ENCODE data around the gene WDR86.

The WDR86 gene

DNA sequence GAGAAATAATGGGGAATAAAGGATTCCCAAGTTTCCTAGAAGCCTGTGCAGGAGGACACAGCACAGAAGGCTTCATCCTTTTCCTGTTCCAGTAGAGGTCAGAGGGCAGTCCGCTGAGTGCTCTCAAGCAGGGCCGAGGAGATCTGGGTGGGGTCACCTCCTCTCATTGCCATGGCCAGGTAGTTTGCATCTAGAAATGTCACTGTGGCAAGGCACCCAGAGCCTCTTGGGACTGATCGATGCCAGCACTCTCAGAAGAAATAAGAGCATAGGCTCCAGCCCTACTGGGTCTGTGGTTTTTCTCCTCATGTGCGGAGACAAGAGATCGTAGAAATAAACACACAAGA, 60.4 kb downstream of the WDR86 start:
- no peak for DNase-seq (ENCODE audit: low spot score)

DNA sequence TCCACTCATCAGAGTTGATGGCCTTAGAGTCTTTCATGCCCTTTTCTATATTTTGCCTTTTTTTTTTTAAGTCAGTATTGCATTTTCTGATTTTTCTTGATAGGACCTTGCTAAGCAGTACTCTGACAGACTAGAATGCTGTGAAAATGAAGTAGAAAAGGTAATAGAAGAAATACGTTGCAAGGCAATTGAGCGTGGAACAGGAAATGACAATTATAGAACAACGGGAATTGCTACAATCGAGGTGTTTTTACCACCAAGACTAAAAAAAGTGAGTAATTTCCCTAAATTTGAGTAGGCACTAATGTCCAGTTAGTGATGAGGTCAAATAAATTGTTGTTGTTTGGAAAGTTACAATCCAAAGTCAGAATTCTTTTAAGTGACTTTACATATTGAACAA, 60.9 kb downstream of the WDR86 start:
- no peak for DNase-seq (ENCODE audit: low spot score)

DNA sequence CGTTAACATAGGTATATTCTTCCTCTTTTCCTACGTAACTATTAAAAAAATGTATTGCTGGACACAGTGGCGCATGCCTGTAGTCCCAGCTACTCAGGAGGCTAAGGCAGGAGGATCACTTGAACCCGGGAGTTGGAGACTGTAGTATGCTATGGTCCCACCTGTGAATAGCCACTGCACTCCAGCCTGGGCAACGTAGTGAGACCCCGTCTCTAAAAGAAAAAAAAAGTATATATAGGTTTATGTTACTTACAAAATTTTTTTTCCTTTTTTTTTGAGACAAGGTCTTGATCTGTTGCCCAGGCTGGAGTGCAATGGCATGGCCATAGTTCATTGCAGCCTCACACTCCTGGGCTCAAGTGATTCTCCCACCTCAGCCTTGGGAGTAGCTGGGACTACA, 62.6 kb downstream of the WDR86 start:
- no peak for DNase-seq (ENCODE audit: low spot score)

DNA sequence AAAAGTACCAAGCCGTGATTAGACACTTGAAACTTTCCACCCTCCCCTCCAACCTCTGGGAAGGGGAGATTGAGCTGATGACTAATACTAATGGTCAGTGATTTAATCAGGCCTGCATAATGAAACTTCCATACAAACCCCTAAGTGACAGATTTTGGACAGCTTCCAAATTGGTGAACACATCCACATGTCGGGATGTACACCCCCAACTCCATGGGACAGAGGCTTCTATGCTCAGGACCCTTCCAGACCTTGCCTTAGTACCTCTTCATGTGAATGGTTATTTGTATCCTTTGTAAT, 63.4 kb downstream of the WDR86 start:
- no peak for DNase-seq (ENCODE audit: low spot score)

DNA sequence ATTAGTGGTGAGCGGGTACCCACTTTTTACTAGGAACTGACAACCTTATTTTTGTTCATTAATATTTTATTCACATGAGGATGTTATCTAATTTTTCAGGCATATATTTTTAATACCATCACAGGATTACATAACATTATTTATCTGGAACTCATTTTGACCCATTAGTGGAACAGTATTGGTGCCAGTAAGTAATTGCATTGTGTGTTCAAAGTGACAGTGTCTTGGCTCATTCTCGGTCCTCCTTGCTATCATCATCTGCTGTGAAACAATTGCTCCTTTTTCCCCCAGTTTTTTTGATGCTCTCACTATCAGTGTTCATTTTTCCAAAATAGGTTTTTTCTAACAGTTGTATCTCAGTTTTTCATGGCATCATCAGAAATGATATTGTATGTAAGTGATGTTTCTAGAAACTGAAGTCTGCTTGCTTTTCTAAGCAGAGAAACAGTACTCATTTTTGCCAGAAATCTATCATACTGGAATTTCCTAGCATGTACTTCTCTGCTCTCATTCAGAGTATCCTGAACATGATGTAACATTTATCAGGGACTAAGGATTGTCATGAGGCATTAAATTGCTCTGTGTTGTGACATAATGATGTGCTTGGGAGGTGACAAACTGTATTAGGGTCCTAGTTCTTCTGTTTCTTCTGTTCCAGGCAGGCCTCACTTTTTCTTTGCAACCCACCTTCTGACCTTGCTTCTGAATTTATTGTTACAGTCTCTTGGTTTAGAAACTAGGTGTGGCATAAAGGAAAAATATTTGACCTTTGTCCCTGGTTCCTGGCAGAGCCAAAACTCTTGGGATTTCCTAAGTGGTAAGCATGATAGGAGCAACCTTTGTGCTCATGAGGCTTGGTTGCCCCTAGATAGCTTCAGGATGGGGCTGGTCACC, 64.0 kb downstream of the WDR86 start:
- no peak for DNase-seq (ENCODE audit: low spot score)

DNA sequence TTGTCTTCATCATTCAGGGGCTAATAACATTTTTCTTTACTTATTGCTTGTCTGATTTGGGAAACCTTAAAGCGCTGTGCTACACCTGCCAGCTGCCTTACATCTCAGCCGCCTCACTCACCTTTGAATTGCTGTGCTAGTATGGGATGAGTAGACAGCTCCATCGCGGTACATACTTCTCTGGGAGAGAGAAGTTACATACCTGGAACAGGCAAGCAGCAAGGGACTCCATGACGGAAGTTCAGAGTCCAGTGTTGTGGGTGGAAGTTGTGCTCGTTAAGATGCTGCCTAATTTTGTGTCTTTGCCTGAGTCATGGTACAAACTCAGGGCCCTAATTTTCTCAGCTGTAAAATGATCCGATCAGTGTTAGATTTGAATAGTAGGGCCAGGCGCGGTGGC, 66.3 kb downstream of the WDR86 start:
- no peak for DNase-seq (ENCODE audit: low spot score)

DNA sequence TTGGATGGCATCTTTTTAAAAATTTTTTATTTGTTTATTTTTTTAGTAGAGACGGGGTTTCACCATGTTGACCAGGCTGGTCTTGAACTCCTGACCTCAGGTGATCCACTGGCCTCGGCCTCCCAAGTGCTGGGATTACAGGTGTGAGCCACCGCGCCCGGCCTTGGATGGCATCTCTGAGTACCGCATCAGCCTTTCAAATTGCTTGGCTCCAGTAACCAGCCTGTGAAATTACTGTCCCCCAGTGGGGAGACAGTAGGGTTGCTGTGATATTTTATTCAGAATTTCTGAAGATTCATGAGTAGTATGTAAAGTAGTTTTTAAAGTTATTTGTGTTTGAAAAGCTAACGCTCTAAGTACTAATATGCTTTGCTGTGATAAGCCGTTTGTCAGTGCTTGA, 67.0 kb downstream of the WDR86 start:
- no peak for DNase-seq (ENCODE audit: low spot score)

DNA sequence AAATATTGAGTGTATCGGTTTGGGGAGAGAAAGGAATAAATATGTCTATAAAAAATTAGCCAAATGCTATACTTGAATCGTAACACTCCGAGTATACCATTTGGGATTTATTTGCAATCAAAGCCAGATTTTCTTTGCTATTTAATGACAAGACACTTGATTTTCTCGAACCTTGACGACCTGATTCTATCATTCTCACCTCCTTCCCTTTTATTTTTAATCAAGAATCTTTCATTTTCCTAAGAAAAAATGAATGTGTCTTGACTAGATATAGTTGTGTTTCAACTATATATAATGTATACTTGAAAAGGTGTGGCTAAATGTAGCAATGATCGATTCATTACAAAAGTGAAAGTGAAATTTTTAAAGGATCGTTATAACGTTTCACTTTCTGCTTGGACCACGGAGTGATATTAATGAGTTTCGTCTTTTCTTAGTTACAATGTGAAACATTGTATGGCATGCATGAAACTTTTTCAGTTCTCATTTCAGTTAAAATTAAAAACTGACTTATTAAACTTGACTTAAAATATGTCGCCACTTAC, 67.7 kb downstream of the WDR86 start:
- no peak for DNase-seq (ENCODE audit: low spot score)

DNA sequence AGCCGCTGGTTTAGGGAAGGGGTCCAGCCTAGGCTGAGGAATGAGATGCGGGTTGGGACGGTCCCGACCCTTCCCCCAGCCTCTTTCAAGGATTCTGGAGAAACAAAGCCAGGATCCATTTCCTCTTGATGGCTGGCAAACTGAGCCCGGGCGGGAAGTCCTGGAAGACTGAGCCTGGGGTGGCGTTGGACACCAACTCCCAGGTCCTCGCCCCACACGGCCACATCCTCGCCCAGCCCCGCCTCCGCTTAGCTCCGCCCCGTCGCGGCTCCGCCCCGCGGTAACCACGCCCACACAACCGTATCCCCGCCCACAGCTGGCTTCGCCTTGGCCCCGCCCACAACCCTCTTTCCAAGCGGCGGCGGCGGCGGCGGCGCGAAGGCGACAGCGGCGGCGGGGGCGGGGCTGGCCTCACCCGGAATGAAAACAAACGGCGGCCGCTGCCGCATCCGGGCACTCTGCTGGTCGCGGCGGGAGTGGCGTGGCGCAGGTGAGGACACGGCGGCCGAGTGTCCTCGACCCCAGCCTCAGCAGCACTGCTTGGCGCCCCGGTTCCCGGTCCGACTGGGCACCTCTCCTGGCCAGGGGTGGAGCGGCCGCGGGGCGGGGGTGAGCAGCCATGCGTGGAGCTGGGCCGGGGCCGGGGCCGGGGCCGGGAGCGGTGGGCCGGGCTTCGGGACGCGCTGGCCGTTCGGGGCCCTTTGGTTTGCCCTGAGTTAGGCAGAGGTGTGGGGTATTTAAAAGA, 68.3 kb downstream of the WDR86 start, which contains the start of gene NUB1:
Gene NUB1, plus strand, starts transcription at position 456 of the 745 bp plus-strand sequence. CDS start 3,538 bp downstream, outside the sequence.
- peak; percentile 67 for DNase-seq (ENCODE audit: low spot score)

DNA sequence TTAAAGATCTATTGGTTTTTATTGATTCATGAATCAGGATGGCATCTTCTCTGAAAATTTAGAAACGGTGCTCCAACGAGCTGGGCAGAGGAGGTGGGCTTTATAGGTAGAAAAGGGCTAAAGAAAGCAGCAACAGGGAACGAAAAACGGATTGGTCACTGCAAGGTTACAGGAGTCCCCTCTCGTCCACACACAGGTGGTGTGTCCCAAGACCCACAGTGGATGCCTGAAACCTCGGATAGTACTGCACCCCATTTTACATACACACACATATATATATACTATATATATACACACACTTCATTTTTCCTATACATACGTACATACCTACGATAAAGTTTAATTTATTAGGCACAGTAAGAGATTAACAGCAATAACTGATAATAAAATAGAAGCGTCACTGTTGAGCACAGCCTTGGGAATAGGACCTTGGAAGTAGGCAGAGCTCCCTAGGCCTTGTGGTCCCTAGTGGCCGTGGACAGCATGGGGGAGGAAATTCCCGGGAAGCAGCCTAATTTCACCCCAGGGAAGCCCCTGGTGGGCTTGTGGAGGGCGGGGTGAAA, 69.0 kb downstream of the WDR86 start:
- DNase-seq (ENCODE audit: low spot score): no peak

DNA sequence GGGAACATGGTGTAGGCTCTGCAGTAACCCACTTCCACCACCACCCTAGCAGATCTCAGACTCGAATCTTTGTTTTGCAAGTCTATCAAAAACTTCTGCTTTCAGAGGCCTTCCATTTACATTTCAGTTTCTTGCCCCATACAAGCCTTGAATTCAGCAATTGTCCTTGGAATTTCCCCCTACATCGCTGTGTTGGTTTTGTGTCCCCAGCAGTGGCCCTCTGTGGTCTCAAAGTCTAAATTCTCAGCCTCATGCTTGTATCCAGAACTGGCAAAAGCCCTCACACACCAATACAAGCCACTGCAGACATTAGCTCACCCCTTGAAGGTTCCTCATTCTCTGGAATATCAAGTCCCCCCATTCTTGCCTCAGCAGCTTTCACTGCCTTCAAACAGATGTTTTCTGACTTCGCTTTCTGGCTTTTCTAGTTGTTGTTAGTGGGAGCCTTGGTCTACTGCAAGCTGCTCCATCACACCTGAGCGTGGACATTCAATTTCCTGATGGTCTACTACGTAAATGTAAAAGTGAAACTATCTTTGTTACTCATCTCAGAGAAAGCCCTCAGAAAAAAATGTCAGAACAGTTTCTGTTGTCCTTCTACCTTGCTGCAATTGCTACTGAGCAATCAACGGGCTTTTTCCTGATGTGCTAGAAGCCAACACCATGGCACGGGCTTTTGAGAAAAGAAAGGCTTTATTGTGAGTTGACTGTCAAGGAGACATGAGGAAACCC, 70.0 kb downstream of the WDR86 start:
- no peak for DNase-seq (ENCODE audit: low spot score)

DNA sequence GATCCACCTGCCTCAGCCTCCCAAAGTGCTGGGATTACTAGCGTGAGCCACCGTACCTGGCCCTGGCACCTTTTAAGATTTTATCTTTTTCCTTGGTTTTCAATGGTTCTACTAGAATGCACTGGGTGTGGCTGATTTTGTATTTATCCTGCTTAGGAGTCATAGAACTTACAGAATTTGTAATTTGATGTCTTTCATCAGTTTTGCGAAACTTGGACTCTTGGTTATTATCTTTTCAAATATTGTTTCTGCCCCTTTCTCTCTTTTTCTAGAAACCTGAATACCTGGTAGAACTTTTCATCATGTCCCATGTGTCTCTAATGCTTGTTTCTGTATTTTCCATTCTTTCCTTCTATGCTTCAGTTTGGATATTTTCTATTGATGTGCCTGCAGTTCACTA, 71.0 kb downstream of the WDR86 start:
- no peak for DNase-seq (ENCODE audit: low spot score)

DNA sequence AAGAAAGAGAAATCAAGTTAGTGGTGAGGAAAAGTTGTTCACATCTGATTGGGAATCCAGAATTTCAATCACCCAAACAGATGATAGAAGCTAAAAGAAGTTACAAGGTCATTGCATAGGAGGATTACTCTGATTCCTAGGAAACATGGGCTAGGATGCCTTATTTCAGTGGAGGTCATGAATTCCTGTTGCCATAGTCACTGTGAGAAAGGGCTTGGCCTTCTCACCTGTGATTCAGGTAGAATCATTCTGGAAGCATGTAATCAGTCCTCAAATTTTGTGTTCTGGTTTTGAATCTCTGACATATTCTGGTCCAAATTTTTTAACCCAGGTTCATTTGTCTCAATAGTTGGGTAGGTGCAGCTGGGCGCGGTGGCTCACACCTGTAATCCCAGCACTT, 72.5 kb downstream of the WDR86 start:
- no peak for DNase-seq (ENCODE audit: low spot score)

DNA sequence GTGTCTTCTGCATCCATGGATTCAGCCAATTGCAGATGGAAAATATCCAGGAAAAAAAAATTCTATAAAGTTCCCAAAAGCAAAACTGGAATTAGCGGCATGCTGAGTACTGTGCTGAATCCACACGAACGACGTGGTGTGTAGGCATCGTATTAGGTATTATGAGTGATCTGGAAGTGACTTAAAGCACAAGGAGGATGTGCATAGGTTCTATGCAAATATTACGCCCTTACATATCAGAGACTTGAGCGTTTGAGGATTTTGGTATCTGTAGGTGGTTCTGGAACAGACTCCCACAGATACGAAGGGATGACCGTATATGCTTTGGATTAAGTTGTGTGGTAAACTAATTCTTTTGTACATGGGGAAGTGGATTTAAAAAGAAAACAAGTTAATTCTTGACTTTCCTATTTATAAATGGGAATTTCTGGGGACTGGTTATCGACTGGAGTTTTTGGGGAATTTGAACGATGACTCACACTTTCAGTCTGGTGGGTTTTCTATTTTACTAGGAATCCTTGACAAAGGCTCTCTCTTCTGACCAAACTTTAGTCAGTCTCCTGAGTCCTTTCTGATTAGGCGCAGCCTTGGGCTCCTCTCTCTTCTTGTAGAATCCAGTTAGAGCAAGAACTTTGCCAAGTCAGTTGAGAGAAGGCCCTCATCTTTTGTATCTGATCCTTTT, 73.7 kb downstream of the WDR86 start:
- no peak for DNase-seq (ENCODE audit: low spot score)

DNA sequence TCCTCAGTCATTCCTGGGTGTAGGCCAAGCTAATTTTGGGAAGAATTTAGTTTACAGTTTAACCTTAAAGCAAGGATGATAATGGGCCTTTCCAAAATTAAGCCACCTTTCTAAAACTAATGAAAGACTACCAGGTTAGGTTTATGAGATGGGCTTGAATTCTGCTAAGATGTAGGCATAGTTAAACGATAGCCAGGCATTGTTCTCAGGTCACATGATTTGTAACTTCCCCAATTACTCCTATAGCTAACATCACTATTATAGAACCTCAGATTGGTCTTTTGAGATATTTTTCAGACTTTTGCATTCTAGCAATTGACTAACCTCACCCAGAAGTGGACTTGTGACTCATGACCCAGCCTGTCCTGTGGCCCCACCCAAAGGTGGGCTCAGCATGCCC, 75.2 kb downstream of the WDR86 start:
- no peak for DNase-seq (ENCODE audit: low spot score)

Measured in HuH-7.5 (cell line).